C4-2B (cell line): ENCODE measurements around the gene TMEM117.

Experiments
- CTCF ChIP-seq: fragments of 450-650 bp; conservative IDR thresholded peaks from 2 replicates; pipeline ENCODE4 v1.5.1; 2017; ENCODE audit warnings: mild to moderate bottlenecking
- ZFX ChIP-seq: fragments of 450-650 bp; IDR thresholded peaks from 2 replicates; pipeline ENCODE4 v1.6.1; 2017

GRCh38 chr12:43812926-43813325, 23.0 kb upstream of the TMEM117 start:
- TF ChIP-seq CTCF, result no peak
- no peak for TF ChIP-seq ZFX
